Muscle of leg (tissue), 11 donors: ENCODE measurements around the gene SLC12A7. TPM values are rescaled to one million over a fixed set of nuclear protein-coding genes. Genes with fewer than 3 reads are reported as not detected.

Experiments
- DNase-seq: peaks from one replicate; pipeline ENCODE4 v3.0.0; 2013
- H3K27ac ChIP-seq: one replicate; pipeline ENCODE4 v1.5.1; 2013; ENCODE audit warnings: mild to moderate bottlenecking, low read length, control low read depth
- H3K27me3 ChIP-seq: one replicate; pipeline ENCODE4 v1.6.1; 2013; ENCODE audit warnings: low read length; ENCODE audit not compliant: control insufficient read depth, insufficient read depth
- H3K36me3 ChIP-seq: one replicate; pipeline ENCODE4 v1.6.1; 2013; ENCODE audit warnings: low read length; ENCODE audit not compliant: control insufficient read depth, insufficient read depth
- H3K4me1 ChIP-seq: one replicate; pipeline ENCODE4 v1.6.1; 2013; ENCODE audit warnings: low read length; ENCODE audit not compliant: control insufficient read depth, insufficient read depth
- H3K4me3 ChIP-seq: one replicate; pipeline ENCODE4 v1.5.1; 2013; ENCODE audit warnings: low read length, control low read depth
- H3K9me3 ChIP-seq: replicated peaks from 2 replicates; pipeline ENCODE4 v1.6.1; 2013; ENCODE audit warnings: low read depth, low read length; ENCODE audit not compliant: control insufficient read depth
- WGBS: methylation state at CpG from one replicate; pipeline ENCODE4 v1.1.5; 2013; ENCODE audit warnings: missing lambda C conversion rate; ENCODE audit not compliant: insufficient coverage; 5-methylcytosine and 5-hydroxymethylcytosine counted together
- polyA plus RNA-seq, 8 donors: library from polyadenylated mRNA; unstranded; fragments of 120-200 nt; gene quantifications; one replicate each; pipeline versions ENCODE4 v1.2.1 to v1.2.3, GENCODE V29; 2013; ENCODE audit warnings: inconsistent platforms in 1 of 8, low replicate concordance in 1 of 8; ENCODE audit not compliant: insufficient read length in 8 of 8, insufficient read depth in 1 of 8
- total RNA-seq: library from RNA; stranded (reverse); fragments of 120-200 nt; gene quantifications from one replicate; pipeline ENCODE4 v1.2.4, GENCODE V29; 2013

The SLC12A7 gene
- total and polyA plus RNA-seq, 9 donors: 5.5 to 12.5 (median 10.8) TPM

DNA sequence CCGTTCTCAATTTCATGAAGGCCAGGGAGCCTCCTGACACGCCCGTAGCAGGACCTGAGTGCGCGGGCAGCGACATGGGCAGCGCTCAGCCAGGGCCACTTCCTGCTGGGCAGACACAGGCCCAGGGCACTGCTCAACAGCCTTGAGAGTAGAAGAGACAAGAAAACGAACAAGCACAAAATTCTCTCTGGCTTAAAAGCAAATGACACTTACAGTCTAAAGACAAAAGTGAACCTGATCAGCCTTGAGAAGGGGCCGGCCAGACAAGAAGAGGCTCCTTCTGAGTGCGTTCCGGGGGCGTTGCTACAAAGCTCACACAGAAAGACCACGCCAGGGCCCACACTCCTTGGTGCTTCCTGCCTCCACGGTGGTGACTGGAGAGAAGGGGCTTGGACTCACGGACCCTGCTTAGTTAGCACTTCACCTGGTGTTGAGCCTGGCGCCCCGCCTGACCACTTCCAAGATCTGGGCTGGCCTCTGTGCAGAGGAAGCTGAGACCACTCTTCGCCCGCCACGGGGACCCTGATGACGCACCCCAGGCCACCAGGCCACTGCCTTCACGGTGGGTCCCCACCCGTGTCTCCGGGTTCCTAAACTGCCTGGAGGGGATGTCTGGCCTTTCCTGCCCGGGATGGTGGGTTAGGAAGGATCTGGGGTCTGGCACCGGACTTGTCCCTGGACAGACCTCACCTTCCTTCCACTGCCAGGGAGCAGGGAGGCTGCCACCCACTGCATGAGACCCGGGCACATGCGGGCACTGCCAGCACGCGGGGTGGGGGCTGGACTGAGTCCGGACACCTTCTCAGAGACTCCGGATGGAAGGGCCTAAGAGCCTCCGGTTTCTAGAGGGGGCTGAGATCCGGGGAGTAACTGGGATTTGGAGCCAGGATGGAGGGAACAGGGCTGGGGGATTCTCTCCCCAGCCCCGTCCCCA, 1.3 kb downstream of the SLC12A7 start:
- Histone ChIP-seq H3K36me3 (peaks cover 3% of the 10 kb centered on the region), H3K27ac (peak overlapping the region; percentile 77), H3K4me1 (peaks cover 60% of the 10 kb centered on the region), H3K9me3 (no peaks in the 10 kb centered on the region), H3K27me3 (peaks cover 21% of the 10 kb centered on the region), H3K4me3 (peak overlapping the region; percentile 72)
- 44% methylated on average over 18 of the region's 35 CpGs for WGBS
- DNase-seq: no peak

DNA sequence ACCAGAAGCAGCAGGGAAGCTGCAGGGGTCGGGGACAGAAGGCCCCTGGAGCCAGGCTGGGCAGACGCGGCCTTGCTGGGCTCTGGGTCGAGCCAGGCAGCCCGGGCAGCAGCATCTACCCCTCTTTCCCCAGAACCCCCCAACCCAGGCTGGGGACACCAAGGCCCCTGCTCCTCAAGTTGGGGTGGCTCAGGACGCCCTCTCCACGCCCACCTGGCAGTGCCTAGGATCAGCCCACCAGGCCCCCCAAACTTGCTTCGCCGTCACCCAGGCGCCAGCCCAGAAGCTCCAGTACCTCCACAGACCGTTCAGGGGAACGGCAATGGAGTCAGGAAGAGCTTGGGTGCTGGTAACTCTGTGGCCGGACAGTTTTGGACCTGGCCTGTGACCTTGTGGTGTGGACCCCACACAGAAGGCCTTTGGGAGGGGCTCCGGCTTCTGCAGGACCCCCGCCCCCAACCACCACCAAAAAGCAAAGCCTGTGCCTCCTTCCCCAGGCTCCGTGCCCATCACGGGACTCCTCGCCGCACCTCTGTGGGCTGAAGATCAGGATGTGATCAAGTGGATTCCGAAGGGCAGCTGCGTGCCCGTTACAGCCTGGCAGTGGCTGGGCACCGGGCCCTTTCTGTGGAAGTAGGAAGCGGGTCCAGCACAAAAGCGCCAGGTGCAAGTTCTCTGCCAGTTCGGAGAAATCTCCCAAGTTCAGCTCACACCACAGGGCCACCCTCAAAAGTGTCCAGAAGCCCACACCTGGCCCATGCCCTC, 2.1 kb downstream of the SLC12A7 start:
- no peaks in the 10 kb centered on the region for H3K9me3 ChIP-seq
- DNase-seq: no peak
- peaks cover 18% of the 10 kb centered on the region for H3K27me3 ChIP-seq
- H3K27ac ChIP-seq: no peak overlapping the region
- 88% methylated on average over 16 of the region's 26 CpGs for whole genome bisulfite sequencing
- H3K4me3 ChIP-seq: no peak overlapping the region
- peaks cover 3% of the 10 kb centered on the region for H3K36me3 ChIP-seq
- H3K4me1 ChIP-seq: peaks cover 67% of the 10 kb centered on the region

DNA sequence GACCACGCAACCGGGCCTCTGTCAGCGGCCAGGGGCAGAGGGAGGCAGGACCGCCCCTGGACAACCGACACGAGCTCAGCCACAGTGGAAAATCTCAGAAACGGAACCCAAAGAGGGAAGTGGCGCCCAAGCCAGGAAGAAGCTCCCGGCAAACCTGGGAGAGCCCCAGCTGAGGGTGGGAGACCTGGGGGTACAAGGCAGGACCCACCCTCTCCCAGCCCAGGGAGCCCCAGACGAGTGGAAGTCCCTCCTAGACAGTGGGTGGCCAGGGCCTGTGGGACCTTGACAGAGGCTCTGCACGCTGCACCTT, 3.0 kb downstream of the SLC12A7 start:
- DNase-seq: peak; percentile 59
- Histone ChIP-seq H3K27ac (no peak overlapping the region), H3K36me3 (peaks cover 3% of the 10 kb centered on the region), H3K9me3 (no peaks in the 10 kb centered on the region), H3K4me3 (no peak overlapping the region), H3K27me3 (peaks cover 14% of the 10 kb centered on the region), H3K4me1 (peaks cover 76% of the 10 kb centered on the region)
- 67% methylated on average over 9 of the region's 11 CpGs for WGBS

DNA sequence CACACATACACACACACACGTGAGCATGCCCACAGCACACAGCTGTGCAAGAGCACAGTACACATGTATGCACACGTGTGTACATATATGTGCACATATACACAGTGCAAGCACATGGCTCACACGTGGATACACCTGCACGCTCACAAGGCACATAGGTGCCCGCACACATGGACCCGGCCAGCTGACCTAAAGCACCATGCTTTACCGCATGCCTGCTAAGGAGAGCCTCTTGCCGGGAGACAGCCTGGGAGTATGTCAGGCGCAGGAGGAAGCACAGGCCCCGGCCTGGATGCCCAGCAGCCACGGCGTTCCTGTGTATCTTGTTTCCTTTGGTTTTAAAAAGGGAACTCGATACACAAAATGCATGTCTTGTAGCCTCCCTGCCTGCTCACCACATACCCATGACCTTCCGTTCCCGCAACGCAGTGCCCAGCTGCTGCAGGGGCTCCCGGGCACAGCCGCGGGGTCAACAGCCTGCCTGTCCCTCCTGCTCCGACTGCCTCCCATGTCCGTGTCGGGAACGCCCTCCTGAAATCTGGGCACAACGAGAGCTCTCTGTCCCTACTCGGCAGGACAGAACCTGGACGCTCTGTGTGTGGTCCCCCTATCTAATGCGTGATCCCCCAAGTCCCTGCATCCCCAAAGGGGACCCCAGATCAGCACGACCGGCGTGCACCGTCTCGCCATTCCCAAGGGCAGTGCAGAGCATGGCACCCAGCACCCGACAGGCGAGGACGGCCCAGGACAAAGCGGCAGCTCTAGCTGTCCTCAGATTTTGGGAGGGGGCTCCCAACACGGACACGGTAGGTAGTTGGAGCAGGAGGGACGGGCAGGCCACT, 3.6 kb downstream of the SLC12A7 start:
- Histone ChIP-seq H3K27ac (peak overlapping the region; percentile 17), H3K4me3 (no peak overlapping the region), H3K36me3 (peaks cover 3% of the 10 kb centered on the region), H3K4me1 (peaks cover 78% of the 10 kb centered on the region), H3K9me3 (no peaks in the 10 kb centered on the region), H3K27me3 (peaks cover 14% of the 10 kb centered on the region)
- WGBS: 64% methylated on average over 35 of the region's 39 CpGs
- DNase-seq: peak; percentile 54

DNA sequence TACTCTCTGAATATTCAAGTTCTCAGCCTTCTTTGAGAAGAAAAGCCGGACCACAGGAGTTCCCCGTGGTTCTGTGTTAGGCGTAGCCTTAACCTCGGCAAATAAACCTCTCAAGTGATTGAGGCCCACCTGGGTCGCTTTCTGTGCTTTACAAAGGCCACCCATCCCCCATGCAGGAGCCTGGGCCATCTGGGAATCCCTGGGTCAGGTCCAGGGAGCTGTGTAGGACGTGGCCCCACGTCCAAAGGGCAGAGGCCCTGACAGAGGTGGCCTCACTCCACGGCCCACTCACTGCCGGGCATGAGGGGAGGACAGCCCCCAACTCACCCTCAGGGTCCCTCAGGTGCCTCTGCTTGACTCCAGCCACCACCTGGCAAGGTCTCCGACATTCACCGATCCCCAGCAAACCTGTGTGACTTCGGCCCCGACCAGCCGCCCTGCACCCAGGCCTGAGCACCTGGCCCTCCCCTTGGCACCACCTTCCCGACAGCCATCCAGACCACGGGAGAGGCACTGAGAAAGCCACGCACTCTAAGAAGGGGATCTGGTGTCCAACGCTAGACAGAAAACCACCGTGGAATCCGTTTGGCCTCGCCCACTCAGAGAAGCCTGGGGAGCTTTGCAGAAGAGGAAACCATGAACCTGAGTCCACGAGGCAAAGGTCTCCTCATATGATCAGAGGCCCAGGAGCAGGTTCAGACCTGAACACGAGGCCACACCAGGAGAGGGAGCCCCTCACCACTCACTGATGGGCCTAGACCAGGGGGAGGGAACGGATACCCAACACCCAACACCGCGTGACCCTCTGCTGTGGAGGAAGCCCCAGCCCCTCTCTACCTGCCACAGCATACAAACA, 4.5 kb downstream of the SLC12A7 start:
- Histone ChIP-seq H3K27ac (no peak overlapping the region), H3K4me1 (peaks cover 79% of the 10 kb centered on the region), H3K9me3 (no peaks in the 10 kb centered on the region), H3K4me3 (no peak overlapping the region), H3K27me3 (peaks cover 10% of the 10 kb centered on the region), H3K36me3 (peaks cover 3% of the 10 kb centered on the region)
- no peak for DNase-seq
- 59% methylated on average over 20 of the region's 26 CpGs for WGBS

DNA sequence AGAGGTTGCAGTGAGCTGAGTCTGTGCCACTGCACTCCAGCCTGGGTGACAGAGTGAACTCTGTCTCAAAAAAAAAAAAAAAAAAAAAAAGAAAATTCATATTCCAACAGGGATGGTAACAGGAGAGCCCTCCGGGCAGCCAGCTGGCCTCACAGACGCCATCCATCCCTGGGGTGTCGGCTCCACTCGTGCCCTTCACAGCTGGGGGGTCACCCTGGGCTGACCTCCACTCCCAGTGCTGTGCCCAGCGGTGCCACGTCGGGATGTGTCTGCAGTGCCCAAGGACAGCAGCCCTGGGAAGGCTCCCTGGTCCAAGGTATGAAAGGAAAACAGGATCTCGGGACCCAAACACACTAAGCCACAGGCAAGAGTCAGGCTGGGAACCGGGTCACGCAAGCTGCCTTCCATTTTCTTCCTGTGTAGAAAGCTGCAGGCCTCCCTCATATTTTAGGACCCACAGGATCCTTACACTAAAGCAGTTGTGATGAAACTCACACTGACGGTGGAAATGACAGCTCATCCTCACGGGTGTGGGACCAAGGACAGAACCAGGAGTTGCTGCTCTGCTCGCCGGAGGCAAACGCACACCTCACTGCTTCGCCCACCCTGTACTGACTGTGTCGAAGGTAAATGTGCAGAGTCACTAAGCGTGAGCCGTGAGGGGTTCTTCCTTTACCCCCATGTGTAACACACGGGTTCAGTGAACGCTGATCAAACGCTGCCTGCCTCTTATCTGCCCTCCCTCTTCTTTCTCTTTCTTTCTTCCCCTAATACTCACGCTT, 5.3 kb downstream of the SLC12A7 start:
- WGBS: 61% methylated on average over 13 of the region's 23 CpGs
- Histone ChIP-seq H3K36me3 (peaks cover 3% of the 10 kb centered on the region), H3K27ac (no peak overlapping the region), H3K9me3 (no peaks in the 10 kb centered on the region), H3K4me3 (no peak overlapping the region), H3K4me1 (peaks cover 87% of the 10 kb centered on the region), H3K27me3 (peaks cover 10% of the 10 kb centered on the region)
- DNase-seq: no peak

DNA sequence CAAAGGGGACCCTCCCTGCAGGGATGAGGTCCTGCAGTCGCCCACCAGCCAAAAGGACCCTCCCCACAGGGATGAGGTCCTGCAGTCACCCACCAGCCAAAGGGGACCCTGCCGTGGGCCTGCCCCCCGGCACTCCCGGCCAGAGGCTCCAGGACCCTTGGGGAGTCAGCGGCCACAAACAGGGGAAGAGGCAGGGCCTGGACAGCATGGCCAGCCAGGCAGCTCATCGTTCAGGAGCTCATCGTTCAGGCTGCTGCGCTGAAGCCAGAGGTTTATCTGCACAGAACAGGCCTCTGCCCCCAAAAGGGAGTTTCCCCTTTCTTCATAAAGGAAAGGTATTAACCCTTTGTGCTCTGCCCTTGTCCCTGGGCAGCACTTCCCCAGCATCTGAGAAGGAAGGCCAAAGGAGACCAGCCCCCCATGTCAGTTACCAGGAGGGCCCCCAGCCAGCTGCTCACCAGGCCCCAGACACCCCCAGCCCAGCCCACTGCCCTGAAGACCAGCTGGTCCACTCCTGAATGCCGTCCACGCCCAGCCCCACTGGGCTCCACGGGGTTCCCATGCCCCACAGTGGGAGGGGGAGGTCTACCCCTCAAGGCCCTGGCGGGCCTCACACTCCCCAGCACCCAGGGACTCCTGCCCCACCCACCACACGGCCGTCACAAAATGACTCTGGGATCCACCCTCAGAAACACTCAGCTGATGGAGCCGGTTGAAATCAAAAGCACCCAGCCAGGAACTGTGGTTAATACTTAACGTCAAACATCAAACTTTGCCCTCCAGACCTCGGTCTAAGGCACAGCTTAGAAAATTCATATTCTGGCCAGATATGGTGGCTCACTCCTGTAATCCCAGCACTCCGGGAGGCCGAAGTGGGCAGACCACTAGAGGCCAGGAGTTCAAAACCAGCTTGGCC, 6.3 kb downstream of the SLC12A7 start:
- H3K4me3 ChIP-seq: no peak overlapping the region
- H3K27ac ChIP-seq: peak overlapping the region; percentile 7
- H3K27me3 ChIP-seq: peaks cover 3% of the 10 kb centered on the region
- DNase-seq: no peak
- WGBS: 36% methylated on average over 15 of the region's 19 CpGs
- peaks cover 3% of the 10 kb centered on the region for H3K36me3 ChIP-seq
- peaks cover 85% of the 10 kb centered on the region for H3K4me1 ChIP-seq
- no peaks in the 10 kb centered on the region for H3K9me3 ChIP-seq

DNA sequence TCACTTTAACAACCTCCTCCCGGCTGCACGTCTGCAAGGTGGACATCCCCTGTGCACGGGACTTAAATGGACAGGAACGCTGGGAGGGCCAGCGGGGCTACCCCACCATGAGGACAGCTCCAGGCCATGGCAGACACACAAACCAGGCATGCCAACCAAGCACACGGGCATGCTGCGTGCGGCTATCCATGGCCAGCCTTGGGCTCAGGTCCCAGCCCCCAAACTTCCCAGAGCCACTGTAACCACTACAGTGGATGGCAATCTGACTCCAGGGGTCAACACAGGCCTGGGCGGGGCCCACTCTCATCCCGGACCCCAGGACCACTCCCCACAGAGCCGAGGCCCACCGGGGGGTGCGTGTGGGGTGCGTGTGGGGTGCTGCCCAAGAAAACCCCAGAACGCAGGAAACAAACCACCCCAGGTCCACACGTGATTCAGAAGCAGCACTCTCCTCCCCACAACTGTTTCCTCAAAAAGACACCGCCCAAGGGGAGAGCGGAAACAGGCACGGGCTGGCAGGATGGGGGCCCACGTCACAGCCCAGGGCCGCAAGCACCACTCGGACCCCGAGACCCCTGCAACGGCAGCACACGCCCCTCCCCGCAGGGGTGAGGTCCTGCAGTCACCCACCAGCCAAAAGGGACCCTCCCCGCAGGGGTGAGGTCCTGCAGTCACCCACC, 7.4 kb downstream of the SLC12A7 start:
- no peaks in the 10 kb centered on the region for H3K27me3 ChIP-seq
- H3K4me3 ChIP-seq: no peak overlapping the region
- peaks cover 85% of the 10 kb centered on the region for H3K4me1 ChIP-seq
- peaks cover 3% of the 10 kb centered on the region for H3K36me3 ChIP-seq
- 72% methylated on average over 21 of the region's 27 CpGs for WGBS
- H3K27ac ChIP-seq: no peak overlapping the region
- DNase-seq: no peak
- no peaks in the 10 kb centered on the region for H3K9me3 ChIP-seq
